ENCODE measurements around the gene NYAP1.
A peak's percentile ranks its signal among the peaks of the same experiment; 100 is the strongest.
"Not testable (repeated sequence)": the region's sequence is repeated elsewhere in the genome, so short reads cannot be mapped to it uniquely, and the experiment has no call there.

NYAP1 gene

DNA sequence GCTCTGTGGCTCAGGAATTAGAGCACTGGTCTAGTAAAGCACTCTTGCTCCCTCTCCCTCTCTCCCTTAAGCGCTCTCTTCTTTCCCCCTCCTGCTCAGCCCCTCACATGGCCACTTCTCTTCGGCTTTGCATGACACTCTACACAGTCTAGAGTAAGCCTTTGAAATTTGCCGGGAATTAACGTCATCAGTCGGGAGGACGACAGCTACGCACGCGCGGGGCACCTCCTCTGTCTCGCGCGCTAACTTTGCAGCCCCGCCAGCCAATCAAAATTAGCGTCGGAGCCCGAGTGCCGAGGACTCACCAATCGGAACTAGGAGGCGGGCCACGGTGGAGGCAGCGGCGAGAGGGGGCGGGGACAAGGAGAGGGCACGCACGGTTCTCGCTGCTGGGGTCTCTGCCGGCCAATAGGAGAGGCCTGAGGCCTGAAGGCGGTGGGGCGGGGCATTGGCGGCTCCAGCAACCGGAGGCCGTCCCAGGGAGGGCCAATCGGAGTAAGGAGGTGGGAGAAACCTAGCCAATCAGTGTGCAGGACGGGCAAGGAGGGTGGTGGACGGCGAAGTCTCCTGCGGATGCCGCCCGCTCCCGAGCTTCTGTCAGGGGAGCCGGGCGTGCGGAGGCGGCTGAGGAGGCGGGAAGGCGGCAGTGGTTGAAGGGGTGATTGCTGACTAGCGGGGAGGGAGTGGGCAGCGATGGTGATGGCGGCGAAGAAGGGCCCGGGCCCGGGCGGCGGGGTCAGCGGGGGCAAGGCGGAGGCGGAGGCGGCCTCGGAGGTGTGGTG, 55.1 kb downstream of the NYAP1 start, which contains the start of gene AGFG2:
TSS of gene AGFG2 (plus strand) at position 550 of the 782 bp plus-strand sequence. CDS start at position 694, 144 bp downstream.
- no CpG with 5 or more reads among the region's 60 CpGs for WGBS, 2 donors (ENCODE audit: extremely low coverage in 2 of 2, insufficient read length in 2 of 2, insufficient replicate concordance in 1 of 2)
- peak within 1 kb of the TSS; percentile 97 for H3K14ac ChIP-seq (ENCODE audit: low read length)
- no peak within 1 kb of the TSS for H2AK5ac ChIP-seq (ENCODE audit: low read depth, low read length)
- peak within 1 kb of the TSS; percentile 80 to 85 for H3K4me3 ChIP-seq (ENCODE audit: low read length in 2 of 2)
- H4K91ac ChIP-seq (ENCODE audit: low read depth, low read length, poor library complexity): no peak within 1 kb of the TSS
- no peak within 1 kb of the TSS for H2BK120ac ChIP-seq (ENCODE audit: low read depth, low read length)
- H2AFZ ChIP-seq (ENCODE audit: low read length): peak within 1 kb of the TSS; percentile 98
- DNase-seq (ENCODE audit: low spot score): peak; percentile 100
- no peak within 1 kb of the TSS for H3K27ac ChIP-seq (replicated peaks; ENCODE audit: low read length)
- H3K9me3 ChIP-seq (replicated peaks in 1 of 2; ENCODE audit: control insufficient read depth in 2 of 2, insufficient read depth in 1 of 2, low read depth in 1 of 2, low read length in 2 of 2): no peaks in the 10 kb centered on the region
- no peak within 1 kb of the TSS for H2BK12ac ChIP-seq (ENCODE audit: low read length)
- peaks cover 3 to 4% of the 10 kb centered on the region in 2 donors for H3K4me1 ChIP-seq (ENCODE audit: control insufficient read depth in 2 of 2, insufficient read depth in 1 of 2, low read depth in 1 of 2, low read length in 2 of 2)
- H3K36me3 ChIP-seq (replicated peaks in 1 of 2; ENCODE audit: control insufficient read depth in 2 of 2, insufficient read depth in 2 of 2, low read length in 2 of 2): no peaks in the 10 kb centered on the region
- H2BK15ac ChIP-seq (ENCODE audit: low read length): peak within 1 kb of the TSS; percentile 49
- H3K79me1 ChIP-seq (ENCODE audit: low read depth, low read length): no peaks in the 10 kb centered on the region
- peak within 1 kb of the TSS; percentile 98 for H3K23ac ChIP-seq (ENCODE audit: low read depth, low read length, poor library complexity)
- H3K4me2 ChIP-seq (ENCODE audit: insufficient read depth, low read length, poor library complexity, severe bottlenecking): peak within 1 kb of the TSS; percentile 89
- no peak within 1 kb of the TSS for H4K8ac ChIP-seq (ENCODE audit: low read depth, low read length)
- H3K4ac ChIP-seq (ENCODE audit: low read length): no peak within 1 kb of the TSS
- peak within 1 kb of the TSS; percentile 90 for H3K9ac ChIP-seq (ENCODE audit: low read depth, low read length, poor library complexity)
- peak within 1 kb of the TSS; percentile 94 for H3K18ac ChIP-seq (ENCODE audit: low read length)
- H3K27me3 ChIP-seq (ENCODE audit: control insufficient read depth in 3 of 3, insufficient read depth in 3 of 3, low read depth in 1 of 3, low read length in 3 of 3): peaks cover 0 to 3% (median 0%) of the 10 kb centered on the region in 3 experiments
- H2BK5ac ChIP-seq (ENCODE audit: low read length): peak within 1 kb of the TSS; percentile 66

DNA sequence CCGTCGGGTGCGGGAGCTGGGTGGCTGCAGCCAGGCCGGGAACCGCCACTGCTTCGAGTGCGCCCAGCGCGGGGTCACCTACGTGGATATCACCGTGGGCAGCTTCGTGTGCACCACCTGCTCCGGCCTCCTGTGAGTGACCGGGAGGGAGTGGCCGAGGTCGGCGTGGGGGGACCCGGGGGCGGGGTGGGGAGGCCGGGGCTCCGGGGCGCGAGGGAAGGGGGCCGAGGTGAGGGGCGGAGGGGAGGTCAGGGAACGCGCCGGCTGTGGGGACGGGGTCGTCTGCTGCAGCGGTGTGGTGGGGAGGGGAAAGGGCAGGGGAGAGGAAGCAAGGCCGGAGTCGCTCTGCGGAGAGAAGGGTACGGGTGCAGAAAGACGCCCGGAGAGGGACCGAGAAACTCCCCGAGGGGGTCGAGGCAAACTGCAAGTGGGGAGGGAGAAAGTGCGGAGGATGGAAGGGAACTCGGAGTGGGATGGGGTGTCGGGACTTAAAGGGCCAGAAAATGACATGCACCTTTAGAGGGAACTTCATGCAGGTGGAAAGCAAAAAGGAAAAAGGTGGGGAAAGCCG, 55.8 kb downstream of the NYAP1 start:
- peak overlapping the region; percentile 94 for H3K18ac ChIP-seq (ENCODE audit: low read length)
- no peak for DNase-seq (ENCODE audit: low spot score)

DNA sequence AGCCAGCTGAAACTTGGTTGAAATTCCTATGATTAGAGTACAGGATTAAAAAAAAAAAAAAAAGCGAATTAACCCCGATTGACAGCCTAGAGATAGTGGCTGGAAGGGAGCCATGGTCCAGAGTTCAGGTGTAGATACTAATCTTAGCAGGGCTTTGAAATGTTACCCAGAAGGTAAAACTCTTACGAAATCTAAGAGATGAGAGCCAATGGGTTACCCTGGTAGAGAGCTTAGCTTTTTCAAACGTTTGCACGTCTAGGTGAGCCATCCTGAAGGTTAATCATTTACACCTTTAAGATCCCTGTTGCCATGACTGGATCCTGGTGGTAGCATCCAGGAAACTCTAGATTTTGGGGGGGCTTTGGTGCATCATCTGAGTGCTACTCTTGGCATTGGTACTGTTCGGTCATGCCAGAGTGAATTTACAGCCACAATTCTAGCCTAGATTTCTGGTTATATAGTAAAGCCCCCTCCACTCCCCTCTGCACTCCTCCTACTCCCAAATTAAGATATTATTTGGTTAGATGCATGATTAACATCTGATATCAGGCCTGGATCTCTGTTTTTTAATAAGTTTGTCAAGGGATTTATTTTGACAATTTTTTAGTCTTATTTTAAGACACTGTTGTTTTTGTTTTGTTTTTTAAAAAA, 56.5 kb downstream of the NYAP1 start:
- no peaks in the 10 kb centered on the region for H3K79me1 ChIP-seq (ENCODE audit: low read depth, low read length)
- no peak overlapping the region for H3K27ac ChIP-seq (replicated peaks; ENCODE audit: low read length)
- peak overlapping the region; percentile 83 for H3K4me2 ChIP-seq (ENCODE audit: insufficient read depth, low read length, poor library complexity, severe bottlenecking)
- no peak overlapping the region for H4K8ac ChIP-seq (ENCODE audit: low read depth, low read length)
- no peak overlapping the region for H3K9ac ChIP-seq (ENCODE audit: low read depth, low read length, poor library complexity)
- H3K4ac ChIP-seq (ENCODE audit: low read length): no peak overlapping the region
- no CpG with 5 or more reads among the region's 6 CpGs for WGBS, 2 donors (ENCODE audit: extremely low coverage in 2 of 2, insufficient read length in 2 of 2, insufficient replicate concordance in 1 of 2)
- no peak overlapping the region for H3K23ac ChIP-seq (ENCODE audit: low read depth, low read length, poor library complexity)
- peaks cover 0 to 3% (median 0%) of the 10 kb centered on the region in 3 experiments for H3K27me3 ChIP-seq (ENCODE audit: control insufficient read depth in 3 of 3, insufficient read depth in 3 of 3, low read depth in 1 of 3, low read length in 3 of 3)
- no peaks in the 10 kb centered on the region for H3K9me3 ChIP-seq (replicated peaks in 1 of 2; ENCODE audit: control insufficient read depth in 2 of 2, insufficient read depth in 1 of 2, low read depth in 1 of 2, low read length in 2 of 2)
- H2AK5ac ChIP-seq (ENCODE audit: low read depth, low read length): no peak overlapping the region
- H3K36me3 ChIP-seq (replicated peaks in 1 of 2; ENCODE audit: control insufficient read depth in 2 of 2, insufficient read depth in 2 of 2, low read length in 2 of 2): no peaks in the 10 kb centered on the region
- no peak for DNase-seq (ENCODE audit: low spot score)
- H2BK15ac ChIP-seq (ENCODE audit: low read length): no peak overlapping the region
- peak overlapping the region; percentile 98 for H2AFZ ChIP-seq (ENCODE audit: low read length)
- peaks cover 4 to 6% of the 10 kb centered on the region in 2 donors for H3K4me1 ChIP-seq (ENCODE audit: control insufficient read depth in 2 of 2, insufficient read depth in 1 of 2, low read depth in 1 of 2, low read length in 2 of 2)
- H3K18ac ChIP-seq (ENCODE audit: low read length): no peak overlapping the region
- H2BK120ac ChIP-seq (ENCODE audit: low read depth, low read length): no peak overlapping the region
- no peak overlapping the region for H2BK12ac ChIP-seq (ENCODE audit: low read length)
- no peak overlapping the region for H2BK5ac ChIP-seq (ENCODE audit: low read length)
- no peak overlapping the region for H4K91ac ChIP-seq (ENCODE audit: low read depth, low read length, poor library complexity)
- peak overlapping the region in 1 of 2 donors; percentile 80 for H3K4me3 ChIP-seq (ENCODE audit: low read length in 2 of 2)
- H3K14ac ChIP-seq (ENCODE audit: low read length): no peak overlapping the region

More for the DNA sequence above, 55.8 kb downstream of the NYAP1 start:
- Histone ChIP-seq H2AK5ac (ENCODE audit: low read depth, low read length) (no peak overlapping the region), H3K27ac (replicated peaks; ENCODE audit: low read length) (no peak overlapping the region), H2AFZ (ENCODE audit: low read length) (peak overlapping the region; percentile 98), H3K9ac (ENCODE audit: low read depth, low read length, poor library complexity) (peak overlapping the region; percentile 90), H3K27me3 (ENCODE audit: control insufficient read depth in 3 of 3, insufficient read depth in 3 of 3, low read depth in 1 of 3, low read length in 3 of 3) (peaks cover 0 to 3% (median 0%) of the 10 kb centered on the region in 3 experiments), H4K91ac (ENCODE audit: low read depth, low read length, poor library complexity) (no peak overlapping the region), H3K4me2 (ENCODE audit: insufficient read depth, low read length, poor library complexity, severe bottlenecking) (peak overlapping the region; percentile 83), H3K23ac (ENCODE audit: low read depth, low read length, poor library complexity) (peak overlapping the region; percentile 98), H3K4ac (ENCODE audit: low read length) (no peak overlapping the region), H2BK5ac (ENCODE audit: low read length) (peak overlapping the region; percentile 66), H3K36me3 (replicated peaks in 1 of 2; ENCODE audit: control insufficient read depth in 2 of 2, insufficient read depth in 2 of 2, low read length in 2 of 2) (no peaks in the 10 kb centered on the region), H3K4me1 (ENCODE audit: control insufficient read depth in 2 of 2, insufficient read depth in 1 of 2, low read depth in 1 of 2, low read length in 2 of 2) (peaks cover 3 to 4% of the 10 kb centered on the region in 2 donors), H3K4me3 (ENCODE audit: low read length in 2 of 2) (peak overlapping the region; percentile 80 to 85), H3K9me3 (replicated peaks in 1 of 2; ENCODE audit: control insufficient read depth in 2 of 2, insufficient read depth in 1 of 2, low read depth in 1 of 2, low read length in 2 of 2) (no peaks in the 10 kb centered on the region), H2BK12ac (ENCODE audit: low read length) (no peak overlapping the region), H2BK120ac (ENCODE audit: low read depth, low read length) (no peak overlapping the region), H2BK15ac (ENCODE audit: low read length) (peak overlapping the region; percentile 49), H3K14ac (ENCODE audit: low read length) (peak overlapping the region; percentile 97), H3K79me1 (ENCODE audit: low read depth, low read length) (no peaks in the 10 kb centered on the region), H4K8ac (ENCODE audit: low read depth, low read length) (no peak overlapping the region)
- WGBS, 2 donors (ENCODE audit: extremely low coverage in 2 of 2, insufficient read length in 2 of 2, insufficient replicate concordance in 1 of 2): no CpG with 5 or more reads among the region's 44 CpGs

DNA sequence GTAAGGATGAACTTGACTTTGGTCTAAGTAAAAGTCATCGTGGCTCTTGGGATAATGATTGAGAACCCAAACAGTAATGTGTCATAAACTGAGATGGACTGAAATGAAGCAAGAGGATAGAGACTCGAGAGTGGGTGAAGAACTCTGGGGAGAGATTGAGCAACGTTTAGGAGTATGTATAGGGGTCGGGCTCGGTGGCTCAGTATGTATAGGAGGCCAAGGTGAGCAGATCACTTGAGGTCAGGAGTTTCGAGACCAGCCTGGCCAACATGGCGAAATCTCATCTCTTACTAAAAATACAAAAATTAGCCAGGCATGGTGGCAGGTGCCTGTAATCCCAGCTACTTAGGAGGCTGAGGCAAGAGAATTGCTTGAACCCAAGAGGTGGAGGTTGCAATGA, 57.6 kb downstream of the NYAP1 start:
- not testable (repeated sequence) for H3K79me1 ChIP-seq (ENCODE audit: low read depth, low read length); H2BK15ac ChIP-seq (ENCODE audit: low read length); H3K27ac ChIP-seq (replicated peaks; ENCODE audit: low read length); DNase-seq (ENCODE audit: low spot score); H3K4me2 ChIP-seq (ENCODE audit: insufficient read depth, low read length, poor library complexity, severe bottlenecking); H4K91ac ChIP-seq (ENCODE audit: low read depth, low read length, poor library complexity); H3K9me3 ChIP-seq (replicated peaks in 1 of 2; ENCODE audit: control insufficient read depth in 2 of 2, insufficient read depth in 1 of 2, low read depth in 1 of 2, low read length in 2 of 2); H2BK12ac ChIP-seq (ENCODE audit: low read length); H3K18ac ChIP-seq (ENCODE audit: low read length); H2BK120ac ChIP-seq (ENCODE audit: low read depth, low read length); H2BK5ac ChIP-seq (ENCODE audit: low read length); H3K14ac ChIP-seq (ENCODE audit: low read length); H3K9ac ChIP-seq (ENCODE audit: low read depth, low read length, poor library complexity); H4K8ac ChIP-seq (ENCODE audit: low read depth, low read length); H3K36me3 ChIP-seq (replicated peaks in 1 of 2; ENCODE audit: control insufficient read depth in 2 of 2, insufficient read depth in 2 of 2, low read length in 2 of 2); H3K23ac ChIP-seq (ENCODE audit: low read depth, low read length, poor library complexity); H3K4me3 ChIP-seq (ENCODE audit: low read length in 2 of 2); H2AFZ ChIP-seq (ENCODE audit: low read length); H3K27me3 ChIP-seq (ENCODE audit: control insufficient read depth in 3 of 3, insufficient read depth in 3 of 3, low read depth in 1 of 3, low read length in 3 of 3); H3K4ac ChIP-seq (ENCODE audit: low read length); H2AK5ac ChIP-seq (ENCODE audit: low read depth, low read length)
- no CpG with 5 or more reads among the region's 7 CpGs for WGBS, 2 donors (ENCODE audit: extremely low coverage in 2 of 2, insufficient read length in 2 of 2, insufficient replicate concordance in 1 of 2)
- peaks cover 12 to 17% of the 10 kb centered on the region in 2 donors for H3K4me1 ChIP-seq (ENCODE audit: control insufficient read depth in 2 of 2, insufficient read depth in 1 of 2, low read depth in 1 of 2, low read length in 2 of 2)
